Astrocyte (in vitro differentiated cells and primary cell): Measurements from ENCODE around the gene ZNF891.

Source experiments
- CTCF ChIP-seq: IDR thresholded peaks from 2 replicates; pipeline ENCODE4 v1.5.1; 2011; ENCODE audit warnings: low read depth, mild to moderate bottlenecking, inconsistent platforms, low read length, moderate library complexity; ENCODE audit not compliant: insufficient read depth
- EZH2 ChIP-seq: IDR thresholded peaks from 2 replicates; pipeline ENCODE4 v1.6.1; 2012; ENCODE audit warnings: mild to moderate bottlenecking, low read length, inconsistent platforms; ENCODE audit not compliant: insufficient read depth

- TF ChIP-seq CTCF, result no peak
- no peak for TF ChIP-seq EZH2
Observed at GRCh38 chr12:133080368-133081158, 49.5 kb downstream of the ZNF891 start, which contains the start of gene ZNF140.
